OCI-LY1 (cell line): ENCODE measurements around the gene IFT25.

Source experiments
- H2AFZ ChIP-seq: fragments of 200-600 bp; sonication (generic), shearing (Covaris generic); 2 replicates; pipeline ENCODE4 v1.6.0; 2014; ENCODE audit warnings: antibody characterized with exemption, mild to moderate bottlenecking, low read length
- H3F3A ChIP-seq: fragments of 200-600 bp; sonication (generic), shearing (Covaris generic); 2 replicates; pipeline ENCODE4 v1.6.0; 2014; ENCODE audit warnings: mild to moderate bottlenecking, antibody characterized with exemption, low read length, moderate library complexity; ENCODE audit not compliant: insufficient read depth
- H3K27ac ChIP-seq: fragments of 200-600 bp; sonication (generic); 2 replicates; pipeline ENCODE4 v1.5.1; 2014; ENCODE audit warnings: low read length, mixed run types, mild to moderate bottlenecking, low read depth; ENCODE audit not compliant: poor library complexity, severe bottlenecking
- H3K27me3 ChIP-seq: fragments of 200-600 bp; sonication (generic); 2 replicates; pipeline ENCODE4 v1.6.0; 2014; ENCODE audit warnings: antibody characterized with exemption, mild to moderate bottlenecking, low read length, moderate library complexity; ENCODE audit not compliant: insufficient read depth
- H3K36me3 ChIP-seq: fragments of 200-600 bp; sonication (generic); 2 replicates; pipeline ENCODE4 v1.6.1; 2014; ENCODE audit warnings: mild to moderate bottlenecking, antibody characterized with exemption, low read length, moderate library complexity, mixed read lengths; ENCODE audit not compliant: insufficient read depth
- H3K4me1 ChIP-seq: fragments of 200-600 bp; sonication (generic); 2 replicates; pipeline ENCODE4 v1.5.1; 2014; ENCODE audit warnings: mild to moderate bottlenecking, low read length, moderate library complexity; ENCODE audit not compliant: insufficient read depth, severe bottlenecking
- H3K4me2 ChIP-seq: fragments of 200-600 bp; sonication (generic), shearing (Covaris generic); 2 replicates; pipeline ENCODE4 v1.6.1; 2014; ENCODE audit warnings: low read length
- H3K4me3 ChIP-seq: fragments of 200-600 bp; sonication (generic); 2 replicates; pipeline ENCODE4 v1.5.1; 2014; ENCODE audit warnings: low read length, low read depth, mild to moderate bottlenecking, mixed read lengths; ENCODE audit not compliant: poor library complexity, severe bottlenecking
- H3K79me2 ChIP-seq: fragments of 200-600 bp; shearing (Covaris generic); 2 replicates; pipeline ENCODE4 v1.6.1; 2016; ENCODE audit warnings: mixed run types, low read length, mixed read lengths; ENCODE audit not compliant: insufficient read depth
- H3K9ac ChIP-seq: fragments of 200-600 bp; sonication (generic), shearing (Covaris generic); 2 replicates; pipeline ENCODE4 v1.6.1; 2014; ENCODE audit warnings: mild to moderate bottlenecking, low read length, mixed read lengths
- H3K9me2 ChIP-seq: fragments of 200-600 bp; sonication (generic), shearing (Covaris generic); 2 replicates; pipeline ENCODE4 v1.6.1; 2014; ENCODE audit warnings: low read depth, mild to moderate bottlenecking, low read length, mixed read lengths
- H3K9me3 ChIP-seq: fragments of 200-600 bp; shearing (Covaris generic); 2 replicates; pipeline ENCODE4 v1.6.1; 2014; ENCODE audit warnings: low read length, mixed read lengths
- H4K20me1 ChIP-seq: fragments of 200-600 bp; sonication (generic), shearing (Covaris generic); 2 replicates; pipeline ENCODE4 v1.6.0; 2016; ENCODE audit warnings: mild to moderate bottlenecking, low read length; ENCODE audit not compliant: insufficient read depth
- CTCF ChIP-seq: fragments of 200-600 bp; sonication (generic), shearing (Covaris generic); IDR thresholded peaks from 2 replicates; pipeline ENCODE4 v1.5.1; 2017; ENCODE audit warnings: mild to moderate bottlenecking, antibody characterized with exemption, low read length, moderate library complexity, mixed read lengths
- EZH2 ChIP-seq: fragments of 200-600 bp; sonication (generic), shearing (Covaris generic); IDR thresholded peaks from 2 replicates; pipeline ENCODE4 v1.8.0; 2017; ENCODE audit warnings: borderline replicate concordance, mixed run types, mild to moderate bottlenecking, antibody characterized with exemption, low read length, moderate library complexity, mixed read lengths

The IFT25 gene

DNA sequence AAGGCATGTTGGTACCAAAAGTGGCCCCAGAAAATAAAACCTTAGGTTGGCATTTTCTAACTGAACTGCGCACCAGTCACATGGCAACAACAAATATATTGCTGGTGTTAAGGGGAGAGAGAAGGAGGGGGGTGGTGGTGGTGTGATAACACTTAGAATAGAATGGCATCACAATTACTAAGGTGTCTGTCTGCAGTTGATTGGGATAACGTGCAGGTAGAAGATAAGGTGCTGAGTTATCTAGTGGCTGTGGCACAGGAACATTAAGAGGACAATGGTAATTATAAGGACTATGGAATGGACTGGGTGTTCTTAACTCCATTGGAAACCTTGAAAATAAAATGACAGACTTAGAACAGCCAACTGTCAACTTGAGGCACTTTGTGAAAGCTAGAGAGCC is 54.5 kb downstream of the IFT25 start:
- no peak overlapping the region for H2AFZ ChIP-seq
- H3K4me1 ChIP-seq: peaks cover 25% of the 10 kb centered on the region
- peaks cover 10% of the 10 kb centered on the region; the same call in 1 of the 2 replicates for H3K36me3 ChIP-seq
- no peak overlapping the region for H3K4me2 ChIP-seq
- no peaks in the 10 kb centered on the region for H3F3A ChIP-seq
- no peaks in the 10 kb centered on the region for H4K20me1 ChIP-seq
- no peak overlapping the region for H3K9ac ChIP-seq
- no peaks in the 10 kb centered on the region for H3K27me3 ChIP-seq
- H3K9me3 ChIP-seq: no peaks in the 10 kb centered on the region
- no peak overlapping the region for H3K27ac ChIP-seq
- TF ChIP-seq CTCF: no peak
- no peak for TF ChIP-seq EZH2
- H3K79me2 ChIP-seq: no peaks in the 10 kb centered on the region
- H3K4me3 ChIP-seq: no peak overlapping the region
- H3K9me2 ChIP-seq: no peaks in the 10 kb centered on the region

DNA sequence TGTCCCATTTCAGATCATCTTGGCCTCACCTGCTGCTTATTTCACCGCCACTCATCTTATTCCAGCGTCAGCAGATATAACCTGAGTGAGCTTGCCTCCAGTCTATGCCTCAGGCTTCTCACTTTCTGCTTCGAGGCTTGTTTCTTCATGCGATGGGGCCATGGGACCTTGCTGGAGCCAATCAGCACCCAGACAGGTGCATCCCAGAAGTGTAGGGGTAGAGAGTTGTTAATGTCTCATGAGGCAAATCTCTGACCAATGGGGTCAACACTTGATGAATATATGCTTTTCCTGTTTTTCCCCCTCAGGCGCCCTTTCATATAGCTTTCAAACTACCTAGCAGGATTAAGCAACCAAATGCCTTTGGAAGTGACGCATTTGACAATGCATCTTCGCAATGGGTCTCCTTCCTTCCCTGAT is 55.0 kb downstream of the IFT25 start:
- Histone ChIP-seq H3K79me2 (no peaks in the 10 kb centered on the region), H3K4me1 (peaks cover 25% of the 10 kb centered on the region), H3K4me2 (peak overlapping the region; percentile 90), H4K20me1 (no peaks in the 10 kb centered on the region), H3K9ac (peak overlapping the region; percentile 79; the same call in 1 of the 2 replicates), H2AFZ (peak overlapping the region; percentile 76; the same call in 1 of the 2 replicates), H3K9me2 (no peaks in the 10 kb centered on the region), H3K4me3 (peak overlapping the region; percentile 87), H3F3A (no peaks in the 10 kb centered on the region), H3K27me3 (no peaks in the 10 kb centered on the region), H3K9me3 (no peaks in the 10 kb centered on the region), H3K27ac (no peak overlapping the region), H3K36me3 (peaks cover 10% of the 10 kb centered on the region; the same call in 1 of the 2 replicates)
- TF ChIP-seq EZH2 (no peak), CTCF (no peak)

GRCh38 chr1:53889304-53890298 is 55.9 kb downstream of the IFT25 start, which contains the start of gene YIPF1:
Gene YIPF1 (minus strand): TSS chr1:53889797. CDS start chr1:53888937, 860 bp downstream.
- Histone ChIP-seq H3F3A (no peaks in the 10 kb centered on the region), H3K27ac (peak within 1 kb of the TSS; percentile 11), H4K20me1 (no peaks in the 10 kb centered on the region), H2AFZ (peak within 1 kb of the TSS; percentile 76), H3K79me2 (no peaks in the 10 kb centered on the region), H3K4me3 (peak within 1 kb of the TSS; percentile 87), H3K9me2 (no peaks in the 10 kb centered on the region), H3K36me3 (peaks cover 13% of the 10 kb centered on the region; the same call in 1 of the 2 replicates), H3K9me3 (no peaks in the 10 kb centered on the region), H3K27me3 (no peaks in the 10 kb centered on the region), H3K4me1 (peaks cover 25% of the 10 kb centered on the region), H3K9ac (peak within 1 kb of the TSS; percentile 79), H3K4me2 (peak within 1 kb of the TSS; percentile 90)
- TF ChIP-seq CTCF (no peak), EZH2 (no peak)
